NCI-H748 (cell line): Measurements from ENCODE around the gene RRM2.

Experiments used
- DNase-seq: peaks from one replicate; lab custom pipeline; 2025; ENCODE audit not compliant: unreplicated experiment; lab: John Stamatoyannopoulos, UW

The RRM2 gene

DNA sequence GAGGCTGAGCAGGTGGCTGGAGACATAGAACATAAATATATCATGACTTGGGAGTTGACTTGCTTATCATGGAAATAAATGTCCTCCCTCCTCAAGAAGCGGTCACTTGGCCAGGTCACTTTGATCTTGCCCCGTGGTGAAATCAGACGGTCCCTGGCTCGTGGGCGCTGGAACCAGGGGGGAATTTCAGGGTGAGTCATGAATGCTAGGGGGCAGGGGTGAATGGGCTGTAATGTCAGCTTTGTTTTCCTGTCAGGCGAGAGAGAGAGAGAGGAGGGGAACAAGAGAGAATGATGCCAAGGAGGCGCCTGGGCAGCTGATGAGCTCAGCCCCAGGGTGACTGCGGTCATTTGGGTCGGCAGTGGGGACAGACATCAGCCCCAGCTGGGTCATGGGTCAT is 47.7 kb downstream of the RRM2 start:
- no peak for DNase-seq

DNA sequence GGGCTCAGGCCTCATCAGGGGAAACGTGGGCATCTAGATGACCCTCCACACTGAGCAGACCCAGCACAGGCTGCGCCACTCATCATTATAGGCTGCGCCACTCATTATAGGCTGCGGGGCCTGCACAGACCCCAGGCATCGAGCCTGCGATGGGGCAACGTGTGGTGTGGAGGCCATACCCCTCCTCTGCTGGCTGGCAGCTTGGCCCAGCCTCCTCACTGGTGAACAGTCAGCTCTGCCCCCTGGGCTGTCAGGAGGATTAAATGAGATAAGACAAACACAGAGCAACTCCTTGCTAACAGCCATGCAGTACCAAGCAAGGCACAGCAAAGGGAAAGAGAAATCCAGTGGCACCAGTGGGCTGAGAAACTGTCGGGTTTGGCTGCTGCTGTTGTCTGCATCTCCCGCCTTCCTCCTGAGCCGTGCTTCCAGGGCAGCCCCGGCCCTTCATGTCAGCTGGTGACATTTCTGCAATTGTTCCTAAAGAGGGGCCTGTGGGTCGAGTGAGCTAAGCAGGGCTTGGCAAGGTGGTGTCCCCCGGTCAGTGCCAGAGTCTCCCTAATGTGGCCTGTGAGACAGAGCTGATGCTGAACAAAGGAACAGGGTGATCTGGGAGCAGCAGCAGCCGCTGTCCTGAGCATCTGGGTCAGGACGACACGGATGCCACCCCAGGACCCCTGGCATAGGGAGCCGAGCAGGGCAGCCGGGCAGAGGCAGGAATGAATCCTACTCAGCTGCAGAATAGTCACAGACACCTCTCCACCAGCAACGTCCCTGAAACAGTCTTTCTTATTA is 48.7 kb downstream of the RRM2 start:
- no peak for DNase-seq

DNA sequence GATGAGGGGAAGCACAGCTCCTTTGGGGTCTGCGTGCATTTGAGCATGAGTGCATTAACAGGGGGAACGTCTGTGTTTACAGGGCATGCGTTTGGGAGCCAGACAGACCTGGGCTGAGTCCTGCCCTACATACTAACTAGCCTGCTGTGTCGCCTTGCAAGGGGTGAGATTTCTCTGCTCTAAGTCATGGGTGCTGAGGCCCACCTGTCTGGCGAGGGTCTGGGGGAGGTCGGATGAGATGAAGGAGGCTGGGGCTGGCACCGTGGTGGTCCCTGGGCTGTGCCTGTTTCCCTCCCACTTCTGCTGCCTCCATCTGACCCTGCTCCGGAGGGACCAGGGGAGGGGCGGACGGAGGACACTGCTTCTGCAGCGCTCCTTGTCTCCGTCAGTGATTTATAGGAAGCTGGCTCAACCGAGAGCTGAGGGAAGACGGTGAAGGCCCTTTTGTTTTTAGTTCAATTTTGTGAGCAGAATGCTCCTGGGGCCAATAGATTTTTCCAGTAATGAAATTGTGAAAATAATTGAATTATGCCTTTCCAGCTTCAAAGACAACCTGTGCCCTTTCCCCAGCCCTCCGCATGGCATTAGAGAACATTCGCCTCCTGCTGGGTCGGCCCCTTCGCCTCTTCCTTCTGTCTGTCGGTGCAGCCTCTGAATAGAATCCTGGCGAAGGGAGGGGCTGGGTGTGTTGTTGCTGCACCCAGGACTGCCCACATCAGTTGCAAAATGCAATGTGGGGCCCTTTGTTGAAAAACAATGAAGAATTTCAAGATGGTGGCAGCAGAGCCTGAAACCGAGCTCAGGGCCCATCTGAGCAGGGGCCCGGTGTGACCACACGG is 49.7 kb downstream of the RRM2 start:
- no peak for DNase-seq

DNA sequence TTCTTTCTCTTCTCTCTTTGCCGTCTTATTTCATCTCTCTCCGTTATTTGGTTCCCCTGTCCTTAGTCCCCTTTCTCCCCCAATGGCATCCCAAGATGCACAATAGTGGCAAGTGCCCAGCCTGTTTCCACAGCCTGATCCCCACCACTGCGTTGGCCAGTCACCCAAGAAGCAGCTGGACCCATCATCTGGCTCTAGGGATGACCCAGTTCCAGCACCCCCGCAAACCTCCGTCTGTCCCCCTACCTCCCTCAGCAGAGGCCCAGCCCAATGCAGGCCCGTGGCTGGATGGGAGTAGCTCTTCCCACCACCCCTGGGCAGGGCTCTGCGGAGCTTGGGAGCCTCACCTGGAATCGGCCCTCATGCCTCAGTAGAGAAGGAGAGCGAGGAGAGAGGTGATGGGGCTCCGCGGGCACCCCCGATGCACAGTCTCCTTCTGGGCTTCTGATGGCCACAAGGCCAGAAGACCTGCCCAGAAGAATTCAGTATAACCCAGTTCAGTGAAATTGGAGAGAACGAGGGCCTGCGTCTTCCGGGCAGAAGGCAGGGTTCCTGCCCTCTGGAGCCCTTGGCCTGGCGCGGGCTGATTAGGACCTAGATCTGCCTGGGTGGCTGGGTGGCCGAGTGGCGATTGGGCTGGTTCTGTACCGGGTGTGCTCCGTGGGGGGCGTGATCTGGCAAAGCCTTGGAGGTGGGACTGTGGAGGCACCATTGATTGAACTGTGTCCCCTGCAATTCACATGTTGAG is 50.9 kb downstream of the RRM2 start:
- no peak for DNase-seq

DNA sequence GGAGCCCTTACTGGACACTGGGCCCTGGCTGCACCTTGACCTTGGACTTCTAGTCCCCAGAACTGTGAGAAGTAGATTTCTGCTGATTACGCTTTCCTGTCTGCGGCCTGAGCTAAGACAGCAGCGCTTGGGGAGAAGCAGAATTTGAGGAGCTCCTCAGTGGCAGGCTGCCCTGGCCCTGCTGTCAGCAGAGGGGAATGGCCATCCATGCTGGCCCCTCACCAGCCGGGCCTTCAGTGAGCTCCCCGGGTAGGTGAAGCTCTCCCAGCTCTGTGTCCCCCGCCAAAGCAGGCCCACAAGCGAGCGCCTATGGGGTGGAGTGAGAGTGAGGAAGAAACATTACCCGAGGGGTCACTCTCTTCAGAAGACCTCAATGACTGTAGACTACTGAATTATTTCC is 51.6 kb downstream of the RRM2 start:
- no peak for DNase-seq

DNA sequence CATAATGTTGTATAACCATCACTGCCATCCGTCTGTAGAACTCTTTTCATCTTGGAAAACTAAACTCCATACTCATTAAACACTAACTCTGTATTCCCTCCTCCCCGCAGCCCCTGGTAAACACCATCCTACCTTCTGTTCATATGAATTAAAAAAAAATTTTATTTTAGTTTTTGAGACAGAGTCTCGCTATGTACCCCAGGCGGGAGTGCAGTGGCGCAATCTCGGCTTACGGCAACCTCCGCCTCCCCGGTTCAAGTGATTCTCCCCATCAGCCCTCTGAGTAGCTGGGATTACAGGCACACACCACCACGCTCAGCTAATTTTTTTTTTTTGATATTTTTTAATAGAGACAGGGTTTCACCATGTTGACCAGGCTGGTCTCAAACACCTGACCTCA is 52.9 kb downstream of the RRM2 start:
- DNase-seq = no peak

DNA sequence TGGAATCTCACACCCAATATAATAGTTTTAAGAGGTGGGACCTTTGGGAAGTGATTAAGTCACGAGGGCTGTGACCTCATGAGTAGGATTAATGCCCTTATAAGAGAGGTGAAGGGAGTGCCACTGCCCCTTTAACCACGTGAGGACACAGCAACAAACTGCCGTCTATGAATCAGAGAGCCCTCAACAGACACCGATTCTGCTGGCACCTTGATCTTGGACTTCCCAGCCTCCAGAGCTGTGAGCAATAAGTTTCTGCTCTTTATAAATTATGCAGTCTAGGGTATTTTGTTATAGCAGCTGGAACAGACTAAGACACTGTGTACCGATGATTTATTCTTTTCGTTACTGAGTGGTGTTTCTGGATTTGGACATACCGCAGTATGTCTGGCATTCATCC is 56.2 kb downstream of the RRM2 start:
- no peak for DNase-seq

DNA sequence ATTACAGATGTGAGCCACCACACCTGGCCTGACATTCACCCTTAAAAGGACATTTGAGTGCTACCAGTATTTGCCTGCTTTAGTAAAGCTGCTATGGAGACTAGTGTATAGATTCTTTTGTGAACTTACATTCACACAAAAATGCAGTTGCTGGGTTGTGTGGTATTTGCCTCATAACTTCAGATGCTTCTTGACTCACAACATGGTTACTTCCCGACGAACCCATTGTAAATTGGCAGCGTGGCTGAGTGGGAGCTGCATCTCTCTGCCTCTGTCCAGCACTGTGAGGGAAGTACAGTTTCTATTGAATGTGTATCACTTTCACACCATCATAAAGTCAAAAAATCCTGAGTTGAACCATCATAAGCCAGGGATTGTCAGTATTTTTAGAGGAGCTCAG is 56.9 kb downstream of the RRM2 start:
- no peak for DNase-seq

DNA sequence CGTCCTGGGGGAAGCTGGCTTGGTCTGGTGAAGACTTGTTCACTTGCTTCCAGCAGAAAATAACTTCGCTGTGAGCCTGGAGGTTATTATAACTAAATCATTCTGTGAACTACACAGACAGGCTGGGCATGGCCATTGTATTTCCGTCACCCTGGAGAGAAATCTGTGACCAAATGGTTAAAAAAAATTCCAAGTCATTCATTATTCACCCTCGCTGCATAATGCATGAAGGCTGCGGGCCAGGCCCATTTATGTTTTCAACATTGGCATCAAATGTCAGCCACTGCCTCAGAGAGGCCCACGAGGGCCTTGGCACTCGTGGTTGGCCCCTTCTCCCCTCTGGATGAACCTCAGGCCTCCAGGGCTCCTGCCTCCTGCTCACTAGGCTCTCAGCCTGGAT is 57.7 kb downstream of the RRM2 start:
- DNase-seq = no peak
